Measurements from ENCODE around the gene TNS1. TPM values are rescaled to one million over a fixed set of nuclear protein-coding genes. Genes with fewer than 3 reads are reported as not detected.

The TNS1 gene
- total and polyA plus RNA-seq, 8 donors: 38.5 to 166 (median 102) TPM

- Histone ChIP-seq H3K4me1 (peaks cover 0 to 3% (median 0%) of the 10 kb centered on the region in 3 donors), H3K4me3 (no peak overlapping the region), H3K9me3 (no peaks in the 10 kb centered on the region), H3K27me3 (no peaks in the 10 kb centered on the region), H3K36me3 (peaks cover 0 to 28% (median 2%) of the 10 kb centered on the region in 3 donors), H3K27ac (no peak overlapping the region)
- FAIRE-seq: no peak
- peak in 1 of 6 donors; percentile 37 for DNase-seq
- ATAC-seq: no peak
- 88 to 90% methylated on average over 7 of the region's 7 CpGs for WGBS, 2 donors
- no peak for TF ChIP-seq CTCF (IDR thresholded peaks at IDR 0.05)
- intact Hi-C loops (cut with DNase I): no loop called here
These were observed 147.9 kb downstream of the TNS1 start for GRCh38 chr2:217854684-217855420.

GRCh38 chr2:217853961-217854360, 148.8 kb downstream of the TNS1 start:
- 76% methylated on average over 3 of the region's 3 CpGs for WGBS, 2 donors
- Histone ChIP-seq H3K9me3 (no peaks in the 10 kb centered on the region), H3K27me3 (no peaks in the 10 kb centered on the region), H3K4me1 (peaks cover 0 to 3% (median 0%) of the 10 kb centered on the region in 3 donors), H3K27ac (no peak overlapping the region), H3K4me3 (no peak overlapping the region), H3K36me3 (peaks cover 0 to 32% (median 3%) of the 10 kb centered on the region in 3 donors)
- intact Hi-C loops (cut with DNase I): no loop called here
- FAIRE-seq (no peak), DNase-seq (no peak), ATAC-seq (no peak)
- no peak for TF ChIP-seq CTCF (IDR thresholded peaks at IDR 0.05)

- ATAC-seq (peak in 2 of 4 donors; percentile 5 to 11), FAIRE-seq (no peak), DNase-seq (peak in 1 of 6 donors; percentile 31)
- Histone ChIP-seq H3K27ac (no peak overlapping the region), H3K4me3 (no peak overlapping the region), H3K27me3 (no peaks in the 10 kb centered on the region), H3K4me1 (peaks cover 0 to 3% (median 0%) of the 10 kb centered on the region in 3 donors), H3K36me3 (peaks cover 0 to 38% (median 9%) of the 10 kb centered on the region in 3 donors), H3K9me3 (no peaks in the 10 kb centered on the region)
- intact Hi-C loops (cut with DNase I): no loop called here
- 69 to 75% methylated on average over 6 of the region's 6 CpGs for WGBS, 2 donors
- TF ChIP-seq CTCF (IDR thresholded peaks at IDR 0.05): no peak
These were observed 149.4 kb downstream of the TNS1 start for GRCh38 chr2:217853301-217853881.

GRCh38 chr2:217852555-217853211, 150.1 kb downstream of the TNS1 start:
- no peaks in the 10 kb centered on the region for H3K27me3 ChIP-seq
- intact Hi-C loops (cut with DNase I): no loop called here
- H3K4me3 ChIP-seq: no peak overlapping the region
- peaks cover 0 to 45% (median 16%) of the 10 kb centered on the region in 3 donors for H3K36me3 ChIP-seq
- WGBS, 2 donors: 76 to 80% methylated on average over 9 of the region's 9 CpGs
- ATAC-seq (no peak), DNase-seq (no peak), FAIRE-seq (no peak)
- H3K4me1 ChIP-seq: peaks cover 0 to 3% (median 0%) of the 10 kb centered on the region in 3 donors
- H3K27ac ChIP-seq: no peak overlapping the region
- no peak for TF ChIP-seq CTCF (IDR thresholded peaks at IDR 0.05)
- H3K9me3 ChIP-seq: no peaks in the 10 kb centered on the region

Data from pancreas (tissue), 10 donors.